ENCODE measurements around the gene ANXA3.

Gene ANXA3

GRCh38 chr4:78611215-78611558 lies 59.6 kb downstream of the ANXA3 start:
- no peak for DNase-seq (ENCODE audit: low read depth, low spot score)

- DNase-seq (ENCODE audit: low read depth, low spot score), result no peak
Observed at GRCh38 chr4:78612398-78613178, 61.0 kb downstream of the ANXA3 start.

- DNase-seq (ENCODE audit: low read depth, low spot score), result no peak
Observed at GRCh38 chr4:78613522-78614321, 62.2 kb downstream of the ANXA3 start.

GRCh38 chr4:78616046-78616498 lies 64.5 kb downstream of the ANXA3 start:
- DNase-seq (ENCODE audit: low read depth, low spot score), result no peak

GRCh38 chr4:78618436-78618835 lies 66.9 kb downstream of the ANXA3 start:
- no peak for DNase-seq (ENCODE audit: low read depth, low spot score)

- no peak for DNase-seq (ENCODE audit: low read depth, low spot score)
Observed at GRCh38 chr4:78621395-78621794, 69.8 kb downstream of the ANXA3 start.

GRCh38 chr4:78622253-78622979 lies 70.8 kb downstream of the ANXA3 start:
- DNase-seq (ENCODE audit: low read depth, low spot score), result no peak

- no peak for DNase-seq (ENCODE audit: low read depth, low spot score)
Observed at GRCh38 chr4:78624048-78624447, 72.5 kb downstream of the ANXA3 start.

GRCh38 chr4:78625073-78625472 lies 73.5 kb downstream of the ANXA3 start:
- no peak for DNase-seq (ENCODE audit: low read depth, low spot score)

- no peak for DNase-seq (ENCODE audit: low read depth, low spot score)
Observed at GRCh38 chr4:78627046-78627965, 75.7 kb downstream of the ANXA3 start.

GRCh38 chr4:78627966-78628678 lies 76.6 kb downstream of the ANXA3 start:
- DNase-seq (ENCODE audit: low read depth, low spot score), result no peak

- no peak for DNase-seq (ENCODE audit: low read depth, low spot score)
Observed at GRCh38 chr4:78629991-78630541, 78.5 kb downstream of the ANXA3 start.

- DNase-seq (ENCODE audit: low read depth, low spot score), result no peak
Observed at GRCh38 chr4:78630615-78631014, 79.0 kb downstream of the ANXA3 start.

GRCh38 chr4:78634011-78634664 lies 82.6 kb downstream of the ANXA3 start:
- no peak for DNase-seq (ENCODE audit: low read depth, low spot score)

GRCh38 chr4:78638337-78639172 lies 87.0 kb downstream of the ANXA3 start:
- DNase-seq (ENCODE audit: low read depth, low spot score), result no peak

GRCh38 chr4:78640714-78641113 lies 89.1 kb downstream of the ANXA3 start:
- no peak for DNase-seq (ENCODE audit: low read depth, low spot score)

GRCh38 chr4:78642934-78643333 lies 91.4 kb downstream of the ANXA3 start:
- no peak for DNase-seq (ENCODE audit: low read depth, low spot score)

- DNase-seq (ENCODE audit: low read depth, low spot score), result no peak
Observed at GRCh38 chr4:78644063-78644691, 92.6 kb downstream of the ANXA3 start.

Data from activated naive CD8-positive, alpha-beta T cell treated with anti-CD3 and anti-CD28 coated beads, Interleukin-2, amount 50 U/mL, for 16 hours (primary cell).